Dendritic cell treated with granulocyte-macrophage colony-stimulating factor and Interleukin-4, amounts not matched to agents 40 ng/mL and 50 ng/mL, for 4 days (primary cell): ENCODE data around the gene FTCD.
"Not testable (repeated sequence)": the region's sequence is repeated elsewhere in the genome, so short reads cannot be mapped to it uniquely, and the experiment has no call there.

Experiments used
- H3K27ac Mint-ChIP-seq: one replicate; pipeline ENCODE4 v1.8.0; 2022; ENCODE audit warnings: mild to moderate bottlenecking, mixed read lengths
- H3K27me3 Mint-ChIP-seq: one replicate; pipeline ENCODE4 v1.8.0; 2022; ENCODE audit warnings: mild to moderate bottlenecking, mixed read lengths
- H3K36me3 Mint-ChIP-seq: one replicate; pipeline ENCODE4 v1.8.0; 2022; ENCODE audit warnings: low read depth, mixed read lengths
- H3K4me1 Mint-ChIP-seq: one replicate; pipeline ENCODE4 v1.8.0; 2022; ENCODE audit warnings: low read depth, mixed read lengths
- H3K4me3 Mint-ChIP-seq: one replicate; pipeline ENCODE4 v1.8.0; 2022; ENCODE audit warnings: mild to moderate bottlenecking, moderate library complexity, mixed read lengths
- H3K9me3 Mint-ChIP-seq: one replicate; pipeline ENCODE4 v1.8.0; 2022; ENCODE audit warnings: mixed read lengths
- intact Hi-C: fragments of 100-400 bp; cut with micrococcal nuclease; formaldehyde crosslinking; loops from one replicate; pipeline ENCODE4 v1.15.0; 2022

Gene FTCD

DNA sequence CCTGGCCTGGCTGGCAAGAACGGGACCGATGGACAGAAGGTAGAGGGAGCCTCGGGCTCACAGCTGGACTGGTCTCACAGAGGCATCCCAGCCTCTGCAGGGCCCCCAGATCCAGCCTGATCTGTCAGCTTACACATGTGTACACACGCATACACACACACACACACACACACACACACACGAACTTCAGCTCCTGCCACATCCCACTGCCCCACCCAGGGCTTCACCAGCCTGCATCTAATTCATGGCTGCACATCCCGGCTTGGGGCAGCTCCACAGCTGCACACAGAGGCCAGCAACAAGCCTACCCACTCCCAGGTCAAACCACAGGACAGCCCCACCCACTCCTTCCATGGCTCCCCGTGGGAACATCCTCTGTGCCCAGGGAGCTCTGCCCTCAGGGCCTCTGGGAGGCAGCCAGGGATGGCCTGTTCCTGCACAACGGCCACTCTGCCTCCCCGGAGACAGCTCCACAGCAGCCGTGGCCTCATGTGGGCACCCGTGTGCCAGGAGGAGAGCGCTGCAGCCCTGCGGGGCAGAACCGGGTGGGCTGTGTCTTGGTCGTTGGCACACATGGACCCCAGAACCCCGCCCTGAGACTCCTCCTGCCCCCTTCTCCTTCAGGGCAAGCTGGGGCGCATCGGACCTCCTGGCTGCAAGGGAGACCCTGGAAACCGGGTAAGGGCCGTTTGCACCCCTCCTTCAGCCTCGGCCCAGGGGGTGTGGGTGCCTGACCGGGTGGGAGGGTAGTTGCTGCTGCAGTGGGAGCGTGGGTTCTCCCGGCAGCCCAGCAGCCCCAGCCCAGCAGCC is 38.4 kb downstream of the FTCD start:
- no peaks in the 10 kb centered on the region for H3K9me3 Mint-ChIP-seq
- H3K4me3 Mint-ChIP-seq, result no peak overlapping the region
- intact Hi-C loops, result no loop called here
- H3K4me1 Mint-ChIP-seq, result no peaks in the 10 kb centered on the region
- H3K36me3 Mint-ChIP-seq, result no peaks in the 10 kb centered on the region
- no peak overlapping the region for H3K27ac Mint-ChIP-seq
- peaks cover 2% of the 10 kb centered on the region for H3K27me3 Mint-ChIP-seq

DNA sequence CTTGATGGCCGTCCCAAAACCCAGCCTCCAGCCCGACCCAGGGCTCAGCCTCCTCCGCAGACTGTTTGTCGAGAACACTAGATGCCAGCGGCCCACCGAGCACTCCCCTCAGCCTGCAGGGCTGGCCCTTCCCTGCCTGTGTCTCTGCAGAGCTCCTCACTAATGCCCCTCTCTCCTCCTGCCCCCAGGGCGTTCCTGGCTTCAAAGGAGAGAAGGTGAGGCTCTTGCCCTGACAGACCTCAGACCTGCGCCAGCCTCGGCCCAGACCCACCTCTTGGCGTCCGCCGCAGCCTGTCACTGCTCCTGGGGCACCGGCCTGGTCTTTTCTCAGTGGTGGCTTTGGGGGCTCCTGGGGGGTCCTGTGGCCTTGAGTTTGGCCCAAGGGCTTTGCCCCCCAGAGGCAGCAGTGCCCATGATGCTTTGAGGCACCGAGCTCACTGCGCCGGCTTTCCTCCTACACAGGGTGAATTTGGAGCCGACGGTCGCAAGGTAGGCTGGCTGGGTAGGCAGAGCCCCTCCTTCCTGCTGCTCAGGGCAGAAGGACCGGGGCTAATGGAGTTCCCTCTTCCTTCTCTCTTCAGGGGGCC is 39.1 kb downstream of the FTCD start:
- H3K4me1 Mint-ChIP-seq, result no peaks in the 10 kb centered on the region
- H3K4me3 Mint-ChIP-seq, result no peak overlapping the region
- peaks cover 2% of the 10 kb centered on the region for H3K27me3 Mint-ChIP-seq
- H3K9me3 Mint-ChIP-seq, result no peaks in the 10 kb centered on the region
- H3K27ac Mint-ChIP-seq, result no peak overlapping the region
- intact Hi-C loops, result no loop called here
- H3K36me3 Mint-ChIP-seq, result no peaks in the 10 kb centered on the region

DNA sequence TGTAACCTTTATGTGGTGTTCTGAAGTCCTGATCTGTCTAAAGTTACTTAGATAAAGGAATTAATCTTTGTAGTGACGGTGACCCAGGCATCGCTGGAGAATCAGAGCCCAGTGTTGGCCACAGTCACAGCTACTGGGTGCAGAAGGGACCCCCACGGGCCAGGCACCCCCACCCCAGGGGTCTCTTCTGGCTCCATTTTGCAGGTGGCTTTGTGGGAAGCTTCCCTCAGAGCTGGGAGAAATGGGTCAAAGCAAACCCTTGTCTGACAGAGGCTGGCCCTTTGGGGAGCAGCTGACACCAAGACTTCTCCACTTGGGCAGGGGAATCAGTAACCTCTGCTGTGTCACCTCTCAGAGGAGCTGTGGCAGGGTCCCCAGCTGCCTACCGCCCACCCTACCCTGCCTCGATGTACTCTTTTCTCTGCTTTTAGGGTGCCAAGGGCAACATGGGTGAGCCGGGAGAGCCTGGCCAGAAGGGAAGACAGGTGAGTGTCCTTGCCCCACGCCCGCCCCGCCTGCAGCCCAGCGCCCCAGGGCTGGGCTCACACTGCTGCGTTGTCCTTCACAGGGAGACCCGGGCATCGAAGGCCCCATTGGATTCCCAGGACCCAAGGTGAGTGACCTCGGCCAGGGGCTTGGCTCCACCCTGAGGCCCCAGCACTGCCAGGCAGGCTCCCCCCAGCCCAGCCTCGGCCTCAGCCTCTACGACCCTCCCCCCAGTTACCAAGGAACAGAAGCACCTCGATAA is 39.8 kb downstream of the FTCD start:
- intact Hi-C loops, result no loop called here
- Mint-ChIP-seq H3K36me3 (no peaks in the 10 kb centered on the region), H3K4me1 (no peaks in the 10 kb centered on the region), H3K27me3 (peaks cover 2% of the 10 kb centered on the region), H3K4me3 (no peak overlapping the region), H3K9me3 (no peaks in the 10 kb centered on the region), H3K27ac (no peak overlapping the region)

DNA sequence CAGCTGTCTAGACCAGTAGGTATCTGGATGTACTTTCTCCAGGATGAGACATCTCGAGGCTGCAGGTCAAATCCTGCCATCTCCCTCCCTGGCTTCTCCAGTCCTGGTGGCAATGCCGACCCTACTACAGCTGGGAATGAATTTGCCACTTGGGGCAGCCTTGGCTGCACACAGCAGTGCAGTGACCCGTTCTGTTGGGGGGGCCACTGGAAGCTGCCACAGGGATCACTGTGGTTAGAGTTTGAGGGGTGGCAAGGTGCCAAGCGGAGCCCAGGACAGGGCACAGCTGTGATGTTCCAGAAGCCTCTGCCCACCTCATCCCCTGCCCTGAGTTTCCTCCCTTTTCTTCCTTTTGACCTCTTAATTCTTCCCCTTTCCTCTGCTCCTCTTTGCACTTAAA is 40.4 kb downstream of the FTCD start:
- no peak overlapping the region for H3K27ac Mint-ChIP-seq
- no peaks in the 10 kb centered on the region for H3K36me3 Mint-ChIP-seq
- no peaks in the 10 kb centered on the region for H3K4me1 Mint-ChIP-seq
- intact Hi-C loops, result no loop called here
- no peak overlapping the region for H3K4me3 Mint-ChIP-seq
- H3K27me3 Mint-ChIP-seq, result peaks cover 2% of the 10 kb centered on the region
- no peaks in the 10 kb centered on the region for H3K9me3 Mint-ChIP-seq

DNA sequence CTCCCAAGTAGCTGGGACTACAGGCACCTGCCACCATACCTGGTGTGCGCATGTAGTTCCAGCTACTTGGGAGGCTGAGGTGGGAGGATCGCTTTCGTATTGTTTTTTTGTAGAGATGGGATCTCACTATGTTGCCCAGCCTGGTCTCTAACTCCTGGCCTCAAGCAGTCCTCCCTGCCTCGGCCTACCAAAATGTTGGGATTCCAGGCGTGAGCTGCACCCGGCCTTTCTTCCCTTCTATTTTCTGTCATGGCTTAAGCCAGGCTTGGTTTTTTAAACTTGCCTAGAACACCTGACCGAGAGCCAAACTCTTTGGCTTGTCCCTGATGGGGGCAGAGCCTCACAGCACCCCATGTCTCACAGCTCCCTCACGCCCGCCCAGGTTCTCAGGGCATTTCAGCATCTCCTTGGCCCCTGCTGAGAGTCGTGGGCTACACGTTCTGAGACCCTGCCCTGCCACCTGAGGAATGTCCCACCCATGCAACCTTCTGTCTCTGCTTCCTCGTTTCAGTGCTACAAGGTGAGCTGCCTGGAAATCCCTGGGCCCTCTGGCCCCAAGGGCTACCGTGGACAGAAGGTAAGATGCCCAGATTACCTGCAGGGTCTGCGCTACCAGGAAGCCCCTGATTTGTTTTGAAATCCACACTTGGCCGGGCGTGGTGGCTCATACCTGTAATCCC is 41.7 kb downstream of the FTCD start:
- H3K9me3 Mint-ChIP-seq, result peaks cover 5% of the 10 kb centered on the region
- intact Hi-C loops, result no loop called here
- H3K4me1 Mint-ChIP-seq, result no peaks in the 10 kb centered on the region
- H3K36me3 Mint-ChIP-seq, result no peaks in the 10 kb centered on the region
- H3K27me3 Mint-ChIP-seq, result peaks cover 2% of the 10 kb centered on the region
- H3K27ac Mint-ChIP-seq, result no peak overlapping the region
- no peak overlapping the region for H3K4me3 Mint-ChIP-seq

DNA sequence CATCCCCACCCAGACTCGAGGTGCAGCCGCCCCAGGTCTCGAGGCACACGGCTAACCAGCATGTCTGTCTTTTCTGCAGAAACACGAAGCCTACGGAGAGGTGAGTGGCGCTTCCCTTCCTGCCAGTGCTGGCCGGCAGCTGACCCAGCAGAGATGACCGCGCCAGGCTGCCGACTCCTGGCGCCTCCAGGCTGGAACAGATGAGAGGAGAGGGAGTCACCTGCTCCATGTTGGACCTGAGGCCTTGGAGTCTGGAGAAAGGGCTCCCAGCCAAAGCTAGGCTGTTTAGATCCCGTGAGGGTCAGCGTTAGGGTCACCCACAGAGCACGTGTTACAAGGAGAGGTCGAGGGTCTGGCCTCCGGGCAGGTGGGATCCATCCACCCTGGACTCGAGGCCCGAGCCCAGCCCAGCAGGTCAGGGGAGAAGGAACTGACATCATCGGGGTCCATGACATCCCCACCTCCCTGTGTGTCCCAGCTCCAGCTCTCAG is 42.6 kb downstream of the FTCD start:
- peaks cover 2% of the 10 kb centered on the region for H3K27me3 Mint-ChIP-seq
- H3K36me3 Mint-ChIP-seq, result no peaks in the 10 kb centered on the region
- peaks cover 13% of the 10 kb centered on the region for H3K9me3 Mint-ChIP-seq
- no peak overlapping the region for H3K27ac Mint-ChIP-seq
- H3K4me3 Mint-ChIP-seq, result no peak overlapping the region
- no peaks in the 10 kb centered on the region for H3K4me1 Mint-ChIP-seq
- intact Hi-C loops, result no loop called here

DNA sequence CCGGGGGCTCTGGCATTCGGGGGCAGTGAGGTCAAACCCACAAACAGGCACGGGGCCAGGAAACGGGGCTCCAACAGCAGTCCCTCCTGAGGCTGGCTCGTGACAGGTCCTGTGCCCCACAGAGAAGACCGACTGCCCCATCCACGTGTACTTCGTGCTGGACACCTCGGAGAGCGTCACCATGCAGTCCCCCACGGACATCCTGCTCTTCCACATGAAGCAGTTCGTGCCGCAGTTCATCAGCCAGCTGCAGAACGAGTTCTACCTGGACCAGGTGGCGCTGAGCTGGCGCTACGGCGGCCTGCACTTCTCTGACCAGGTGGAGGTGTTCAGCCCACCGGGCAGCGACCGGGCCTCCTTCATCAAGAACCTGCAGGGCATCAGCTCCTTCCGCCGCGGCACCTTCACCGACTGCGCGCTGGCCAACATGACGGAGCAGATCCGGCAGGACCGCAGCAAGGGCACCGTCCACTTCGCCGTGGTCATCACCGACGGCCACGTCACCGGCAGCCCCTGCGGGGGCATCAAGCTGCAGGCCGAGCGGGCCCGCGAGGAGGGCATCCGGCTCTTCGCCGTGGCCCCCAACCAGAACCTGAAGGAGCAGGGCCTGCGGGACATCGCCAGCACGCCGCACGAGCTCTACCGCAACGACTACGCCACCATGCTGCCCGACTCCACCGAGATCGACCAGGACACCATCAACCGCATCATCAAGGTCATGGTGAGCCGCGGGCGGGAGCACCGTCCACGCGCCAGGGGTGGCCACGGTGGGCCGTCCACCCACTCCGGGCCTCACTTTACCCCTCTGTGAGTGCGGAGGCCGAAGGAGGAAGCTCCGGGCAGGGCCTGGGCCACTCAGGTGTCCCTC is 43.3 kb downstream of the FTCD start:
- H3K4me3 Mint-ChIP-seq, result no peak overlapping the region
- H3K27ac Mint-ChIP-seq, result no peak overlapping the region
- intact Hi-C loops, result no loop called here
- no peaks in the 10 kb centered on the region for H3K4me1 Mint-ChIP-seq
- H3K9me3 Mint-ChIP-seq, result peaks cover 19% of the 10 kb centered on the region
- H3K27me3 Mint-ChIP-seq, result peaks cover 4% of the 10 kb centered on the region
- H3K36me3 Mint-ChIP-seq, result no peaks in the 10 kb centered on the region

DNA sequence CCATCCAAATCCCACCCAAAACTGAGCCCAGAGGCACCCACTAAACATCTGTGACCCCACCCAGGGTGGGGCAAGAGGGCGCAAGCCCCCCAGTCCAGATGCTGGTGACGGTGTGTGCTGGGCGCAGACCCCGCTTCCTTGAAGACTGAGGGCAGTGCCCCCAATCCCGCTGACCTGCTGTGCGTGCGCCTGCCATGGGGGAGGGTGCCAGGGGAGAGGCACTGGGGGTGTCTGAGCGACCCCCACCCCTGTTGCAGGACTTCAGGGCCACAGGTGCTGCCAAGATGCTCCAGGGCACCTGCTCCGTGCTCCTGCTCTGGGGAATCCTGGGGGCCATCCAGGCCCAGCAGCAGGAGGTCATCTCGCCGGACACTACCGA is 44.2 kb downstream of the FTCD start:
- Mint-ChIP-seq H3K9me3 (peaks cover 19% of the 10 kb centered on the region), H3K27me3 (peaks cover 4% of the 10 kb centered on the region), H3K4me3 (no peak overlapping the region), H3K27ac (no peak overlapping the region), H3K36me3 (no peaks in the 10 kb centered on the region), H3K4me1 (no peaks in the 10 kb centered on the region)
- intact Hi-C loops, result no loop called here

DNA sequence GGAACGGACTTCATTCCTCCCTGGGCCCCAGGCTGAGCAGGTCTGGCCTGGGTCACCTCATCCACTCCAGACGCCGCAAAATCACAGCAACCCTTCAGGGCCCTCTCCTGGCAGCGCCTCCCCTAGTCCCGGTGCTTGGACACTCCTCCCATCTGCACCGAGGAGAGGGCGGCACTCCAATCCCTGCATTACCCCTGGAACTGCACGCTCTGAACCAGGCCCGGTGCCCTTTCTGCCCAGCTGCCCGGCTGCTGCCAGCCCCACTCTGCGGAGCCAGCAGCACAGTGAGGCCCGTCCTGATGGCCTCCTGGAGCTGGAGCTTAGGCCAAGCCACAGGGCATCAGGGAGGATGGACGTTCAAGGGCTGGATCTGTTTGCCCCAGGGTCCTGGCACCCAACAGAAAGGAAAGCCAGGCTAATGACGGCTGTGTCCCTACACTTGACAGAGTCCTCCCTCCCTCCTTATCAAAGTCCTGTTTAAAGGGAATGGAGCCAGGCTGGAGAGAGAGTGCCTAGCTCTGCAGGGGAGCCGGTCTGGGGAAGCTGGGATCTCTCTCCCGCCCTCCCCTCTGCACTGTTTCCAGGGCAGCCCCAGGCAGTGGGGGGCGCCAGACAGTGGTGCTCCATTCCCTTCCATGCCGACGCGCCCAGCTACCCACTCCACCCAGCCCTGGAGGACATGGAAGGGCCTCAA is 44.7 kb downstream of the FTCD start:
- H3K9me3 Mint-ChIP-seq, result peaks cover 19% of the 10 kb centered on the region
- no peaks in the 10 kb centered on the region for H3K36me3 Mint-ChIP-seq
- no peak overlapping the region for H3K27ac Mint-ChIP-seq
- no peak overlapping the region for H3K4me3 Mint-ChIP-seq
- H3K4me1 Mint-ChIP-seq, result no peaks in the 10 kb centered on the region
- intact Hi-C loops, result no loop called here
- H3K27me3 Mint-ChIP-seq, result peaks cover 2% of the 10 kb centered on the region

DNA sequence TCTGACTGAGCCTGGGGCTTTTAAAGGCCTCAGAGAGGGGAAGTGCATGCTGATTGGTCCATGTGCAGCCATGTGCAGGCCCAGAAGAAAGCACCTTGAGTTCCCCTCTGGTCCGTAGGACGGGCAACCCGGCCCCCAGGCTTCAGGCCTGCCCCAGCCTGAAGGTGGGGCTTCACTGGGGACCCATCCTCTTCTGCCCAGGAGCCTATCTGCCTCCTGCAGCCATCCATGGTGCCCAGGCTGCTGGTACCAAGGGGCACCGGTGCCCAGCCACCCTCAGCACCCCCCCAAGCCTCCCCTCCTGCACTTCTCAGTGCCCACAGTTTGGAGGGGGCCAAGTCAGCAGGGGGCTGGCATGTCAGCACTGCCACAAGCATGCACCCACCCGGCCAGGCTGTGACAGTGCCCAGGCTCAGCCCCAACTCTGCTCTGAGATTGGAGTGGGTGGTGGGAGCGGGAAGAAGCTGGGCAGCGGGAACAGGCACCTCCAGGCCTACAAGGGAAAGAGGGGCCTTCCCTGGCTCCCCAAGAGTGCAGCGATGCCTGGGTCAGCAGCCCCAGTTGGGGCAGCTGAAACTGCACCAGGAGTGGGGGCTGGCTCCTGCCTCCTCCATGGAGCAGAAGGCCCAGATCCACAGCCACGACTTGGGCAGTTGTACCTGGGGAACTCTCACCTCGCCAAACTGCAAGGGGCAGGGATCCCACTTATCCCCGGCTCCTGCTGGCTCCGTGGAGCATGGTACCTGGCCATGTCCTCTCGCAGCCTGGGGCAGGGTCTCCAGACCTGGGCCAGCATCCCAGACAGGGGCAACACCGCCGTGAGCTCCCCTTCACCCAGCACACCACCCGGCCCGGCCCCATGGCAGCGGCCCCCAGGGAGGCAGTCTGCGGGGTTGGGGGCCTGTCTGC is 45.8 kb downstream of the FTCD start:
- Mint-ChIP-seq H3K36me3 (no peaks in the 10 kb centered on the region), H3K9me3 (peaks cover 21% of the 10 kb centered on the region), H3K4me3 (no peak overlapping the region), H3K27me3 (peaks cover 5% of the 10 kb centered on the region), H3K27ac (no peak overlapping the region), H3K4me1 (no peaks in the 10 kb centered on the region)
- intact Hi-C loops, result no loop called here

DNA sequence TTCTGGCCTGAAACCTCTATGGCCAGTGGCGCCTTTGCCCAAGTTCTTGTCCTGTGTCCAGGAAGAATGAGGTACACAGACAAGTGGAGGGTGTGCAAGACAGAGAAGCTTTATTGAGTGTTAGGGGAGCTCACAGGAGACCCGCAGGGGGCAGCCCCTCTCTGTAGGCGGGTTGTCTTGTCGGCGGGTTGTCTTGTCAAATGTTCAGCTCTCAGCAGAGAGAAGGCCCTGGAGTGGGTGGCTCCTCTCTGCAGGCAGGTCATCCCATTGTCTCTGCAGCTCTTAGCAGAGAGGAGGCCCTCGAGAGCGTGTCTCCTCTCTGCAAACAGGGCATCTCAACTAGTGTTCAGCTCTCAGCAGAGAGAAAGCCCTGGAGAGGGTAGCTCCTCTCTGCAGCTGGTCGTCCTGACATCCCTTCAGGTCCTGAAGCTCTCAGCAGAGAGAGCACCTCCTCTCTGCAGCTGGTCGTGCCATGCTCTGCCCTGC is 46.5 kb downstream of the FTCD start:
- H3K4me3 Mint-ChIP-seq, result no peak overlapping the region
- H3K27ac Mint-ChIP-seq, result no peak overlapping the region
- H3K36me3 Mint-ChIP-seq, result no peaks in the 10 kb centered on the region
- intact Hi-C loops, result no loop called here
- peaks cover 10% of the 10 kb centered on the region for H3K27me3 Mint-ChIP-seq
- H3K9me3 Mint-ChIP-seq, result peaks cover 28% of the 10 kb centered on the region
- H3K4me1 Mint-ChIP-seq, result no peaks in the 10 kb centered on the region

DNA sequence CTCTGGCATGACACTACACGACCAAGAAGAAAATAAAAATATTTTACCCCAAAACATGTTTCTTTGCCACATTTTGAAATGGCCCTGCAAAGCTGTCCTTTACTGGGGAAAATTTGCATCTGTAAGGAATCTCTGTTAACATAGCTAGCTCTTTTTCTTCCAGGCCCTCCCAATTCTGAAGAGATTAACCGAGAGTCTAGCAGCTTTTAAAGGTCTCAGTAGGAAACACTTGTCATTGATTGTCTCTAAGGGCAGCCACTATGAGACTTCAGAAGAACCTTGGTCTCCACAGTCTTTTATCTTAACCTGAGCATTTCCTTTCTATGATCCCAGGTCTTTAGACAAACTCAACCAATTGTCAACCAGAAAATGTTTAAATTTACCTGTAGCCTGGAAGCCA is 48.0 kb downstream of the FTCD start:
- H3K4me1 Mint-ChIP-seq, H3K4me3 Mint-ChIP-seq, intact Hi-C loops, H3K27ac Mint-ChIP-seq, H3K36me3 Mint-ChIP-seq: not testable (repeated sequence)
- peaks cover 20% of the 10 kb centered on the region for H3K27me3 Mint-ChIP-seq
- peaks cover 43% of the 10 kb centered on the region for H3K9me3 Mint-ChIP-seq
